DOHH2 (cell line): Measurements from ENCODE around the gene SULT4A1.

Experiments used
- CTCF ChIP-seq: fragments of 200-600 bp; sonication (generic); IDR thresholded peaks from one replicate; pipeline ENCODE4 v1.5.1; 2014; ENCODE audit warnings: antibody characterized with exemption, mild to moderate bottlenecking, low read depth, low read length; ENCODE audit not compliant: poor library complexity, severe bottlenecking
- EZH2phosphoT487 ChIP-seq: fragments of 200-600 bp; sonication (generic); IDR thresholded peaks from 2 replicates; pipeline ENCODE4 v1.6.1; 2017; ENCODE audit warnings: borderline replicate concordance, mild to moderate bottlenecking, antibody characterized with exemption, low read length, moderate library complexity, mixed read lengths

DNA sequence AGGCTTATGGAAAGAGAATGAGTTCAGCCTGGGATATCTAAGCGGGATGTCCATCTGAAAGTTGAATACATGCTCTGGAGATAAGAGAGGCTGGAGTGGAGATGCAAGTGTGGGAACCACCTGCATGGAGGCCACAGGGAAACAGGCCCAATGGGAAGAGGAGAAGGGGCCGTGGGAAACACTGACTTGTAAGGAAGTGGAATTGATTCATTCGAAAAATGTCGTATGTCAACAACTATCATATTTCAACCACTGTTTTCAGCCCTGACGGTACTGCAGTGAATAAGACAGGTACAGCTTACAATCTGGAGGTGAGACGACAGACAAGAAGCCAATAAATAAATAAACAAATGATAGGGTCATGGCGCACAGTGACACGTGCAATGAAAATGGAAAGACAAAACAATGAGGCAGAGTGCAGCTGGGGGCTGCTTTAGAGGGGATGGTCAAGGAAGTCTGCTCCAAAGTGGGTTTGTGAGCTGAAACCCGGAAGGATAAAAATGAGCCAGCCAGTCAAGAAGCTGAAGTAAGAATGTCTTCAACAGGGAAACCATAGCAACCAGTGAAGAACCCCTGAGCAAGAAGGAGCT lies 86.1 kb downstream of the SULT4A1 start:
- TF ChIP-seq CTCF (no peak), EZH2phosphoT487 (no peak)
